A549 (cell line): ENCODE data around the gene GABBR2.

Experiments
- BCL3 ChIP-seq: fragments of >200 bp; sonication (Bioruptor Twin); formaldehyde crosslinking; IDR thresholded peaks from 3 replicates; pipeline ENCODE4 v1.6.1; 2016
- BHLHE40 ChIP-seq: IDR thresholded peaks from 2 replicates; pipeline ENCODE4 v1.6.1; 2012; ENCODE audit warnings: low read depth, low read length, inconsistent platforms
- CBX8 ChIP-seq: fragments of 200-600 bp; sonication (generic); IDR thresholded peaks from 2 replicates; pipeline ENCODE4 v1.6.1; 2016
- CHD2 ChIP-seq: fragments of 150-350 bp; IDR thresholded peaks from 2 replicates; pipeline ENCODE4 v1.6.1; 2014; ENCODE audit warnings: low read length; ENCODE audit not compliant: partially characterized antibody
- CTCF ChIP-seq: fragments of >200 bp; sonication (Bioruptor Twin); formaldehyde crosslinking; IDR thresholded peaks from 3 replicates; pipeline ENCODE4 v1.5.1; 2016
- ELK1 ChIP-seq: fragments of 150-350 bp; IDR thresholded peaks from 2 replicates; pipeline ENCODE4 v1.6.1; 2014; ENCODE audit warnings: low read depth, mild to moderate bottlenecking, low read length
- HEYL ChIP-seq: fragments of 250-450 bp; sonication (Bioruptor Pico); IDR thresholded peaks from 2 replicates; pipeline ENCODE4 v1.8.0; 2021; ENCODE audit warnings: mild to moderate bottlenecking, moderate library complexity
- POLR2A ChIP-seq: IDR thresholded peaks from 2 replicates; pipeline ENCODE4 v1.6.1; 2012; ENCODE audit warnings: mild to moderate bottlenecking, low read length
- POLR2AphosphoS2 ChIP-seq: conservative IDR thresholded peaks from 2 replicates; pipeline ENCODE4 v1.6.1; 2012; ENCODE audit warnings: low read length, improper control_type of control experiment, inconsistent platforms
- REST ChIP-seq: fragments of 200-600 bp; sonication (generic); IDR thresholded peaks from 2 replicates; pipeline ENCODE4 v1.6.1; 2016; ENCODE audit warnings: antibody characterized with exemption, mild to moderate bottlenecking, moderate library complexity

GRCh38 chr9:98698856-98699255 is 9.9 kb downstream of the GABBR2 start:
- TF ChIP-seq CHD2 (no peak), CTCF (no peak), POLR2AphosphoS2 (no peak), ELK1 (no peak), CBX8 (no peak), BHLHE40 (no peak), POLR2A (no peak), BCL3 (no peak), REST (no peak), HEYL (CRISPR knock-in tag) (no peak)
